ENCODE measurements around the gene ATXN8OS.
A peak's percentile ranks its signal among the peaks of the same experiment; 100 is the strongest.
"Not testable (repeated sequence)": the region's sequence is repeated elsewhere in the genome, so short reads cannot be mapped to it uniquely, and the experiment has no call there.

ATXN8OS gene

DNA sequence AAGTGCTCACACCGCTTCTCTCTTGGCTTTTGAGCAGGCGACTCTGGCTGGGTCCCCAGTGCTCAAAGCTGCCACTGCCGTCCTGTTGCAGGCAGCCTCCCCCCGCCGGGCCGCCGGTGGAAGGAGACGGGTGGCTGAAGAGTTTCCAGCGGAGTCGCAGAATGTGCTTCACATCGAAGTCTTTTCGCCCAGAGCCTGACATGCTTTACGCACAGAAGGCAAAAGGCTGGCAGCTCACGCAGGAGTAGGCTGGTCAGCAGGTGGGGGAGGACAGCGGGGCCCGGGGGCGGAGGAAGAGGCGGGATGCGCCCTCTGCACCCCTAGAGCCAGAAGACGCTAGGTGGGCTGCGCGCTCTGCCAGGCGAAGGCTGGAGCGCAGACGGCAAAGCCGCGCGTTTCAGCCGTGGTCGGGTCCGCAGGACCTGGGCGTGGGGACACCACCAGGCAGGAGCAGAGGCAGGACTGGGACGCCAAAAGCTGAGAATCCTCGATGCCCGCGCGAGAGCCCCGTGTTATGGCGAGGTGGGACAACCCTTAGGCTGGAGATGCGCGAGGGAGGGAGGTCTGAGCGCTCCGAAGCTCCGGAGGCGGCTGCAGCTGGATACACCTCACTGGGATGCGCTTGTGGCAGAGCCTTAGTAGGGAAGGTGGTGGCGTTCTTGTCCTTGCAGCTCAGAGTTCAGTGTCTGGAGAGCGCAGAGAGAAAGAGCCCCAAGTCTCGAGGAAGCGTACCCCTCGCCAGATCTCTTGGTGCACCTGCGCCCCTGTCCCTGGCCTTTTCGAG is at the start of gene ATXN8OS:
TSS of gene ATXN8OS (plus strand) at position 329 of the 784 bp plus-strand sequence.
- no peak for DNase-seq

DNA sequence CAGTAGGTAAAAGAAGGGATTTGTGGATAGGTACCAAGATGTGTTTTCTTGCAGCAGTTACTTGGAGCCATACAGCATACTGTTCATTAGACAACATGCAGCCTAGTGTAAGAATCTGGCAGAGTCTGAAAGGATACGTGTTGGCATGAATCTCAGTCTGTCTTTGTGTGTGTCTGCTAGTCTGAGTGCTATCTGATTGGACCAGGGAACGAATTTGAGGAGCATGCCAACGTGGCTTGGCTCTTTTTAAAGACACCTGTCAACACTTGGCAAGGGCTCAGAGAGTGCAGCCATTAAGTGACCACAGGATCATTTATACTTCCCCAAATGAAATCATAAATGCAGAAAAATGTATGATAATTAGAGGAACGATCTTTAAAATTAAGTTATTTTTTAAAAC is 27.6 kb upstream of the ATXN8OS start:
- peak in 1 of 2 experiments; percentile 8 for DNase-seq

DNA sequence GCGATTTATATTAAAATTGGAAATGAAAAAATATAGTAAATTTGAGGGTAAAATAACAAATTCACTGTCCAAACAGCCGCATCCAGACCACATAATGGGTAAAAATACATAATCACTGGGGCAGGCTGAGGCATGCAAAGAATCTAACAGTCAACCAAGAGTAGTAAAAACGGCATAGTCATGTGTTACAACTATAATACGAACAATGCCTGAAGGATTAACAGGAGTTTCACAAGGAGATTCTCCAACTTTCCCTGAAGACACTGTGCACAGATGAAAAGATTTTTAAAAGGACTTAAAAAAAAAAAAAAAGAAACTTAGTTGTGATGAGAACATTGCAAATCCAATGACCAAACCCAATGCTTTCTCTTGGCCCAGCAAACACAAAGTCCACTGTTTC is 20.4 kb upstream of the ATXN8OS start:
- no peak for DNase-seq

DNA sequence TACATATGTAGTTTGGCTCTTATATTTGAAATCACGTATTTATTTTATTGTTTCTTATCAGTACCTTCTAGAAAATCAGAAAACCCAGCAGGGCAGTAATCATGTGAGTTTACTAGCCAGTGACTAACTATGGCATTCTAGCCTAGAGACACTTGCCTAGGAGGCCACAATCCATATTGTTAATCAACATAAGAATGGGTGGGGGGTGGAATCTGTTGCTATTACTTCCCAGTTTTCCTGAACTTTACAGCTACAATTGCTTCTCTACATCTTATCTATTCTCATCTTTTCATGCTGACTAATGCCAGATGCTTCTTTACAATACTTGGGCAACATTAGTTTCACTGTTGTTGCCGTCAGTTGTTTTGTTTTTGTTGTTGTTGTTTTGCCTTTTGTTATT is 18.7 kb upstream of the ATXN8OS start:
- DNase-seq, result no peak

DNA sequence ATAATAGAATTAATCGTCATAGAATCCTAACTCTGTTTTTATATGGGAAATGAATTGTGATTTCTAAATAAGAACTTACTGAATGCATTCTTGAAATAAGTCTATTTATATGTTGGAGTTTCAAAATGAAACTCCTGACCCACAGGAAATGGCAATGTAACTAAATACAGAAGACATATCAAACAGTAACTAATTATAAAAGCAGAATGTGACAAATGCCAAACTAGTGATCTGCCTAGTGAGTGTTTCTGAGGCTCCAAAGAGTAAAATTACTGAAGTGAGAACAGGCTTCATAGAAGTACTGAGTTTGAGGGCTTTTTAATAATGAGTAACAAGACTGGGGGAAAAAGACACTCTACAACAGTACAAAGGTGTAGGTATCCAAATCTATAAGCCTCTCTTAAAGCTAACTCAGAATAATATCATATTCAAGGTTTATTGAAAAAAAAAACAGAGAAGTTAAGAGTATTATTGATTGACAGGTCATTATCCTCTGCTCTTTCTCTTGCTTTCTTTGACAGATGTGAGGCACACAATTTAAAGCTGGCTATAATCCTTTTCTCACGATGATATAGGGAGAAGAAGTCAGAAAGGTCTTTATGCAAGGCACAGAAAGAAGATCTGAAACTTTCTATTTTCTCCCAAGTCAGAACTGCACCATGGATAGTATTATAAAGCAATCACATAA is 17.4 kb upstream of the ATXN8OS start:
- DNase-seq, result no peak

DNA sequence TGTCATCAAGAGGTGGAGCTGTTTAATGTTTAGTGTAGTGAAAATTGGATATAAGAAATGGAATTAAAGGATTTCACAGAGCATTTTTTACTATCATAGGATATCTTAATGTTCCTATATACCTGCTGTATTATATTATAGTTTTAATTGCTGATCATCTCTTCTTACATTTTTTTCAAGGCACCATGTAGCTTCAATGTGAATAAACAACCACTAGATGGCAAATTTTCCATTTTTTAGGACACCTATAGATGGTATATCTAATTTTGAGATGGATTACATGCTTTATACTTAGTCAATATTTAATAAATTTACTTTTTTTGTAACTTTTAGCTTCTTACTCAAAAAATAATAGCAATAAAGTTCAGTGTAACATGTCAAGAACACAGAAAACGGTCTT is 9.0 kb upstream of the ATXN8OS start:
- peak; percentile 4 to 15 for DNase-seq

DNA sequence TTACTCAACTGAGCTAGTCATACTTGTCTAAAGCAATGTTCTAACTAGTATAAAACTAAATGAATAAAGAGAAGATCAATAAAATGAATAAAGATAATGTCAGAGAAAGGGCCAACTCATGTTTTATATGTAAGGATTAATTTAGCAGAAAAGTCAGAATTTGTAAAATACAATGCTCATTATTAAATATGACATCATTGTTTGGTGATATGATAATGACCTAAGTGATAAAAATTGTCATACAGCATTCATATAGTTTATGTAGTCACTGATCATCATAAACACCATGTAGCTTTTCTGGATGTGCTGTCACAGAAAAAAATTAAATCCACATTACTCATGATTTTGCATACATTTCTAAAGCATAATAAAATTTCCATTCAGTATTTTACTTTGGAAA is 3.1 kb upstream of the ATXN8OS start:
- no peak for DNase-seq

DNA sequence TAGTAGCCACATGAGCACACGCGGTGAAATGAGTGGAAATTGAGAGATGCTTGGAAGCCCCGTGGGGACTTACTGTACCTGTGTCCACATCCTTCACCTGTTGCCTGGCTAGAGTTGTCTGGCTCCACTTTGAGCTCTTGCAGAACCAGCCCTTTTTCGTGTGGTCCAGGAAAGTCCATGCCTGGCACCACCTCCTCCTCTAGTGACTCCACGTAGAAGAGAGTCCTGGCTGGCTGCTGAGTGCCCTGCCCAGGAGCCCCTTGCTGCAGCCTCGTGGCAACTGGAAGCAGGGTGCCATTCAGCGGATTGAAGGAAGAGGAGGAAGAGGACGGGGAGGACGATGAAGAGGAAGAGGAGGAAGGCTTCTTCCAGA is 515 bp upstream of the ATXN8OS start:
- DNase-seq, result no peak

DNA sequence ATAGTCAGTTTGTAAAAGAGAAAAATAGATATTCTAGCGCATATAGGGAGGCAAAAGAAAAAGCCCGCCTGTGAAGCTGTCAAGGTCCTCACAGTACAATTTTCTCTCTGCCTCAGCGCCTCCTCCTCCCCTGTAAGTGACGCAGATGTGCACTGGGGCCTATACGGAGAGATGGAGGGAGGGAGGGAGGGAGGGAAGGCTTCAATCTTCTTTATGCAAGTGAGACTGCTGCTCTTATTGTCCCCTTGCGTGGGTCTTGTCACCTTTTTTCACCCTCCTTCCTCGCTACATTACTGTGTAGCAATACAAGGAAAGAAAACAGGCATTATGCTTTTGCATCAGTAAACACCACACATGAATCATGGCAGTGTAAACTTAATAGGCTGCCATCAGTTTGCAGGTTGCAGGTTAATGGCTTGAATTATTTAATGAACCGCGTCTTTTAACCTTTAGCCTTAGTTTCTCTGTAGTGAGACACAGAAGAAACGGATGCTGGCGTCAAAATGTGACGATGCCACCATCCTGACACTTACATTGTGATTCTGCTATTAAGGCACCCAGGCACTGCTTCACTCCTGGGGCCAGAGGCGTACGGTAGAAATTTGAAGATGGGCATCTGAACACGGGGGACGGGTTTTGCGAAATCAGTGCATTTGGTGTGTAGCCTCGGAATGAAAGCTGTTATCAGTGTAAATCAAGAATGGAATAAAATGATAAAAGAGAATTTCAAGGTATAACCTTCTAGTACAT is 905 bp downstream of the ATXN8OS start, which contains the start of gene KLHL1:
TSS of gene KLHL1 (minus strand) at position 97 of the 750 bp plus-strand sequence. CDS start 753 bp downstream, outside the sequence.
- no peak for DNase-seq

DNA sequence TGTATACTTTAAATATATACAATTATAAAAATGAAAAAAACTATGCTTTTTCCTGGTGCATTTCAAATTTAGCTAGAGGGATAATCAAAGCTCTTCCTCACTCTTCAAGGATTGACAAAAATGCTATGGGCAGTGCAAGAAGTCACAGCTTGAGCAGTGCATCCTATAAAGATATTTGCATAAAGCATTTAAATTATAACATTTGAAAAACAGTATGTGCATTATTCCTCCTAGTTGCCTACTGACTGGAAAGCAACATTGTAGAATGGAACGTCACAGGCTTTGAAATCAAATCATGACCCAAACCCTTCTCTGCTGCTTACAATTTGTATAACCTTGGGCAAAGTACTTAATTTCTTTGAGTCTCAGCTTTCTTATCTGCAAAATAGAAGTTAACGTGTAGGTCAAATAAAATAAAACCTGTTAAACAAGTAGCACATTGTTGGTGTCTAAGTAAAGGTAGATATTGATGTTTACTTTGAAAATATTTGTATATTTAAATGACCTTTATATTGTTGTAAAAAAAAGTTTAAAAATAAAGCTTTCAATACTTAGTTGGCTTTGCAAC is 9.8 kb downstream of the ATXN8OS start:
- DNase-seq, result no peak

DNA sequence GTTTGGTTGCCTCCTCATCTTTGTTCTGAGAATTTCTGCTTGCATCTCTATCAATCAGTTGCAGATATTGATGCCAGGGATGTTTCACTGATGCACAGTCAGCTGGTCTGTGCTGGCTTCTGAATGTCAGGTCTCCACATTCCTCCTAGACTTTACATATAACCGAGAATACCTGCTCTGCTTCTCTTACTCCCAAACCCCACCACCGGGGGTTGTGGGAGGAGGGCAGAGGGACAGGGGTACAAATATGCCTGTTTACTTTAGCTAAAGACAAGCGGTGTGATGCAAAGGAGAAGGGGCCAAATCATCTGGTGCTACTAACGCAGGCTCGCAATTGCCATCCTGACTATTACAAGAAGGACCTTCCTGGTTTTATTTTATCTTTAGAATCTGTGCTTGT is 18.1 kb downstream of the ATXN8OS start:
- no peak for DNase-seq

DNA sequence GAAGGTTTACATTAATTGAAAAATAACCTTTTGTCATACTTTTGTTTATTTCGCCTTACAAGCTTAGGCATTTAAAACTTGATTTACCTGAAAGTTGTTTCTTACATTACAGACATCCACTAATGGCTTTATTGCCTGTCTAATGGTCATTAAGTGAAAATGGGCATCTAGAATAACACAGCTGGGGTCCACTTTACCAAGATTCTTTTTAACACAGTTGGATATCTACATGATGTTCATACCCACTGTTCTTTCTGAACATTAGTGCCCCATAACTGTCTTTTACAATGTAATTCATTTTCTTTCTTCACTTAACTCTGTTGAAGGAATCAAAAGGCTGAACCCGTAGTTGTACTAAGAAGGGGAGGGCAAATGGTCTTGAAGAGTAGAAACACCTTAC is 20.5 kb downstream of the ATXN8OS start:
- peak in 1 of 2 experiments; percentile 14 for DNase-seq

DNA sequence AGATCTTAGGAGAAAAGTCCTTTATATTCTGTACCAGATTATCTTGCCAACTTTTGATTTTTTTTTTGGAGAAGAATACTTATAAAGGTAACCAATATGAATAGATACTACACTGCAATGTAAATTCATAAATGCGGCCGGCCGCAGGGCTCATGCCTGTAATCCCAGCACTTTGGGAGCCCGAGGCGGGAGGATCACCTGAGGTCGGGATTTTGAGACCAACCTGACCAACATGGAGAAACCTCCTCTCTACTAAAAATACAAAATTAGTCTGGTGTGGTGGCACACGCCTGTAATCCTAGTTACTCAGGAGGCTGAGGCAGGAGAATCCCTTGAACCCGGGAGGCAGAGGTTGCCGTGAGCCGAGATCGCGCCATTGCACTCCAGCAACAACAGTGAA is 35.0 kb downstream of the ATXN8OS start:
- not testable (repeated sequence) for DNase-seq

DNA sequence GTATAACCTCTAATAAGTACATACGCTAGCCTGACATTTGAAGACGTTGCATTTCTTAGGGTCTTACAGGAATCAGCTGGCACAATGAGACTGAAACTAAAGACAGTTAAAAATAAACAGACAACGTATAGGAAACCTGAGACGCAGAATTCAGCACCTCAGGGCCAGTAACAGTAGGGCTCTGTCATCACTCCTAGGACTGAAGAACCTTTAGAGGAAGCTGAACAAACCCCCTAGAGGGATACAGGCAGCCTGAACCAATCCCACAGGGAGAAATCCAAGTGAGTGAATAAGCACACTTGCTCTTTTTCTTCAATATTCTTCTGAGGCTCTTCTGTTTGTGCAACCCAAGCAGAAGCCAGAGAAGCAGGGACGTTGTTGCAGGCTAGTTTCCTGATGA is 54.5 kb downstream of the ATXN8OS start:
- DNase-seq, result no peak

DNA sequence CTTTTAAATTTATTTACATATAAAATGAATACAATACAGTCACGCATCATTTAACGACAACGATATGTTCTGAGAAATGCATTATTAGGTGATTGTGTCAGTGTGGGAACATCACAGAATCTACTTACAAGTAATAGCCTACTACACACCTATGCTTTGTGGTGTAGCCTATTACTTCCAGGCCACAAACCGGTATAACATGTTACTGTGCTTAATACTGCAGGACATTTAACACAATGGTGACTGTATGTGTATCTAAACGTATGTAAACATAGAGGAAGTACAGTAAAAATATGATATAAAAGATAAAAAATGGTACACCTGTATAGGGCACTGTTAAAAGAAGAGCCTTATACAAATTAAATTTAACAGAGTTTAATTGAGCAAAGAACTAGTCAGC is 63.1 kb downstream of the ATXN8OS start:
- peak in 1 of 2 experiments; percentile 1 for DNase-seq

DNA sequence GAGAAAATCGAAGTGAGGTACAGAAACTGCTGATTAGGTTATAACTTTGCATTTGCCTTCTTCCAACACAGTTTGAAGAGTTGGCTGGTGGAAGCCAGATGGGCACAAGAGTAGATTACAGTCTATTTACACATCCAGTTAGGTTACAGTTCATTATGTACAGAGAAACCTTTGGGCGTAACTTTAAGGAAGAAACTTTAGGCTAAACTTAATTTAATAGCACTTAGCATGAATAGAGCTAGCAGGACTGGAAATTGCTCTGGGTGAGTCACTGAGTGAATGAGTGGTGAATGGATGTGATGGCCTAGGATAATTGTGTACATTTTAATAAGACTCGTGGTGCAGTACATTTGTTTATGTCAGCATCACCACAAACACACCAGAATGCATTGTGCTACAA is 63.5 kb downstream of the ATXN8OS start:
- DNase-seq, result no peak

DNA sequence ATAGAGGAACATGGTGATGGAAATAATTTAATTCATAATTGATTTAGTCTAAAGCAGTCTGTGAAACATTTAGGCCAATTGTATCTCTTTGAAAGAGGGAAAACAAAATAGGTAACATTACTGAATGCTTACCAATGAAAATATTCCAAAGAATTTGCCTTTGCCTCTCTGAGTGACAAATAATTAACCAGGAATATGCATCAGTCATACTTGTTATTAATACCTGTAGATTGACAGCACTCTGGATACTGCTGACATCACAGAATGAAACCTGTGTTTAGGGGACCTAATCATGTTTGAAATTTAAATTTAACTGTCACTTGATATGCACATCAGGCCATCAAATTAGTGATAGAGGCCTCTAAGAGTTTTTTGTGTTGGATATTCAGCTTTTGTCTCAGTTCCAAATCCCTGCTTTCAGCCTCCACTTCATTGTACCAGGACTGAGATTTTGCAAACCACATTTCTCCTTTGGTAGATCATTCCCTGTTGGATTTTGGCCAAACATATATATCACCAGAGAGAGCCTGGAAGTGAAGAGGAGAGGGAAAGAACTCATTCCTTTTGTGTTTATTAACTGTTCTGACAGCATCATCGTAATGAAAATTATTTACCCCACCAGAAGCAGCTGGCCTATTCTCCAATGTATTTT is 65.4 kb downstream of the ATXN8OS start:
- no peak for DNase-seq

DNA sequence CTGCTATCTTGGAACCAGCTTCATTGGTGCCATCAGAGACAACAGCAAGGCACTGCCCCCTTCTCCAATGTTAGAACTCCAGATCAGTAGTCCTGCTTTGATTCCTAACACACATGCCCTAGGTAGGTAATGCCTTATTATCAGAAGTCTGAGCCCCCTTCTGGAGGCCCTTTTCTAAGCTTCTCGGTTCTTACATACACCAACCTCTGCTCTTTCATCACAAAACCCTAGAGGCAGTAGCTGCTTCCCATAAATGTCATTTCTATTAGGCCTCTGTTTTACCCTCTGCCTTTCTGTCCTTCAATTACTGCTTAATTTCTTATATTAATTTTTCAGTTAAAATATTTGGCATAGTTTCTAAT is 66.0 kb downstream of the ATXN8OS start:
- DNase-seq, result no peak

DNA sequence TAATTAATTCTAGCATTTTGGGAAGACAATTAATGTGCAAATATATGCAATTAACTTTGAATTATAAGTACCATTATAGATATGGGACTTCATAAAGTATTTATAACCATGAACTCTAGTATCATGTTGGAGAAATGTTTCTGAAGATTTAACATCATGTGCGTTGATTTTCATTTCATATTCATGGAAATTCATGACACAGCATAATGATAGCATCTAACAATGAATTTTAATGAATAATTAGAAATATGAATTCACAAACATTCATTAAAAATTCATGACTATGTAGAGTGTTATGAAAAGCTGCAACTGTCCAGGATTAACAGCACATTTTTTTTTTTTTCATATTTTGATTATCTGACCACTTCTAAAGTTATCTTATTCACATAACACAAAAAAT is 70.7 kb downstream of the ATXN8OS start:
- DNase-seq, result no peak

Measured in NCI-H2081 (cell line).